GM19351 (cell line): ENCODE data around the gene CHTF18.
A peak's percentile ranks its signal among the peaks of the same experiment; 100 is the strongest.
"Not testable (repeated sequence)": the region's sequence is repeated elsewhere in the genome, so short reads cannot be mapped to it uniquely, and the experiment has no call there.

ENCODE experiments used
- ATAC-seq: cut with Tn5 transposase; IDR thresholded peaks from one replicate; pipeline ENCODE4 v1.9.1; 2021; ENCODE audit warnings: mild to moderate bottlenecking, moderate library complexity; ENCODE audit not compliant: unreplicated experiment

The CHTF18 gene

DNA sequence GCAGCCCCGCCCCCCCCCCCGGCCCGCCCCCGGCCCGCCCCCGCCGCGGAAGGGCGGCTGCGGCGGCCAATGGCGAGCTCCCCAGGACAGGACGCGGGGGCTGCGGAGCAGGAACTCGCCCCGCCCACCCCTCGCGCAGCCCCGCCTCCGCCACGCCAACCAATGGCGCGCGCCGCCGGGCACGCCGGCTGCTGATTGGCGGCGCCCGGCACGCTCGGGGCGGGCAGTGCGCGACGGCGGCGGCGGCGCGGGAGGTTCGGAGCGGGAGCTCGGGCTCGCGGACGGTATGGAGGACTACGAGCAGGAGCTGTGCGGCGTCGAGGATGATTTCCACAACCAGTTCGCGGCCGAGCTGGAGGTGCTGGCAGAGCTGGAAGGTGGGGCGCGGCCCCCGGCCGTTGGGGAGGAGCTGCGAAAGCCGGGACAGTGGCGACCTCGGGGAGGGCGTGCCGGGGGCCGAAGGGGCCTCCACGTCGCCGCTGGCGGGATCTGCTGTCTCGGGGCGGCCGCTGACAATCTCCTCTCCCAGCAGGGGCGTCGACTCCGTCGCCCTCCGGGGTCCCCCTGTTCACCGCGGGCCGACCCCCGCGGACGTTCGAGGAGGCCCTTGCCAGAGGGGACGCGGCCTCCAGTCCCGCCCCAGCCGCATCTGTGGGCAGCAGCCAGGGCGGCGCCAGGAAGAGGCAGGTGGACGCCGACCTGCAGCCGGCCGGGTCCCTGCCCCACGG, at the start of gene CHTF18:
Gene CHTF18 (plus strand): TSS at position 222 of the 728 bp plus-strand sequence. CDS start 65 bp downstream, at position 287.
- ATAC-seq = peak; percentile 74

DNA sequence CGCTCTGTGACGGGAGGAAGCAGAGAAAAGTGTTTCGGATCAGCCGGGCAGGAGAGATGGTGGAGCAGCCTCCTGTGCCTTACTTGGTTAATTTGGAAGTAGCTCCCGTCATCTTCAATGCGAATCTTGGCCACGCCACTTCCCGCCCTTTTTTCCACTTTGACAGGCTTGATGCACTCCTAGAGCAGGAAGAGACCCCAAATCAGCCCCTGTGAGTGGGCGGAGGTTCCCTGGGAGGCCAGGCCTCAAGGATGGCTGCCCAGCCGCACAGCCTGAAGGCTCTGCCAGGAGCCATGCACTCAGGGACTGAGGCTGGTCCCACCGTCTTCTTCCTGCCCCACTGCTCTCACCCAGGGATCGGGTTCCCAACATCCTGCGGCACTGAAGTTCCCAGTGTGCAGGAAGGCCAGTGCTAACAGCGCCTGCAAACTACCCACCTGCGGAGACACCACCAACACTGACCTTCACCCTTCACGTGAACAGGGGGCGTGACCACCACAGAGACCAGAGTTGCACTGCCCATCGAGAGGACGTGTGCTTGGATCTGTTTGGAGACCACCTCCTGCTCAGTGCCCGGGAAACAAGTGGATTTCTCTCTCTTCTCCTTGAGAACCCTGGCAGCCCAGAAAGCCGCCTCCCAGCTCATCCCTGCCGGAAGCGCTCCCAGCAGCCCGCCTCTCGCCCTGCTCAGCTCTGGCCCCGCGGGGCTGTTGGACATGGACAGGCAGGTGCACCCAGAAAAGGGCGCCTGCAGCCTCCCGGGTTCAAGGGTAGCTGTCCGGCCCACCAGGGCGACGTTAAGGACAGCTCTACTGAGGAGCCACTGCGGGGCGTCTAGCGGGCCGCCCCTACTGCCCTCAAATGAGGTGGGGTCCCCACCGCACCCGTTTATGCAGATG, 48.6 kb upstream of the CHTF18 start:
- ATAC-seq = no peak

DNA sequence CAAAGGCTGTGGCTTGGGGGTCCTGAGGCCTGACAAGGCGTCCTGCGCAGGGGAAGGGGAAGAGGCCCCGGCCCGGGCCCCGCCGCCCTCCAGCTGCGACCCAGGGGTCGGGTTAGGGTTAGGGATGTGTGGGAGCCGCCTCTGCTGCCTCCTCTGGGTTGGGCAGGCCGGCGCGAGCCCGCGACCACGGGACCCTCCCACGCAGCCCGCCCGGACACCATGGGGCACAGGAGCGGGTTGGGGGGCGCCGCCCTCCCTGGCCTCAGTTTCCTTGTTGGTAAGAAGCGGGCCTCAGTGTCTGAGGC, 48.0 kb upstream of the CHTF18 start:
- ATAC-seq = peak; percentile 6

DNA sequence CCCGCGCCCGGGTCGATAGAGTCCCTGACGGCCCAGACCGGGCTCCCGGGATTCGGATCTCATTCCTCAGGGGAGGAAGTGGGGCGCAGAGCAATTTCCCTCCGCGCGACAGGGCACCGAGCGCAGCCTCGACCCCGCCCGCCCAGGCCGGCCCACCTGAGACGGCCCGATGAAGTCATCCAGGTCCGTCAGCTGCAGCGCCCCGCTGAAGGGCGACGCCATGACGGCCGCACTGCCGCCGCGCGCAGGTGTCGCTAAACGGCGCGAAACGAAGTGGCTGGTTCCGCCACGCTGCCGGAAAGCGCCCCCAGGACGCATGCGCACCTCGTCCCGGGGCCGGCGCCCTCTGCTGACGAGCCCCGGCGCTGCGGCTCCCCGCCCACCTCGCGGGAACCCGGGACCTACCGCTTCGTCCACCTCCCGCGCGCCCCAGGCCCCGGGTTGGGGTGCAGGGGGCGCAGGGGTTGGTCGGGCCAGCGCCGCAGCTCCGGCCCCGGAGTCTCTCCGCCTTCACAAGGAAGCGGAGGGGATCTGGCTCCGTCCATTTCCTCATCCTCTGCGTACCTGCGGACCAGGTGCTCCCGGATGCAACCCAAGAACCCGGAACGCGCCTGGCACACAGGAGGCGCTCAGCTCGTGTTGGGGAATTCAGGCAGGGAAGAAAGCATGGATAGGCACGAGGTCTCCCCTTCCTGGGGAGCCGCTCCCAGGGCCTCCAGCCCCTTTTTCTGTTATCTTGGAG, 47.5 kb upstream of the CHTF18 start, which contains the start of gene CIAO3:
Gene CIAO3 (minus strand): TSS at position 234 of the 742 bp plus-strand sequence. CDS start 12 bp downstream, at position 222.
- ATAC-seq = peak; percentile 55

DNA sequence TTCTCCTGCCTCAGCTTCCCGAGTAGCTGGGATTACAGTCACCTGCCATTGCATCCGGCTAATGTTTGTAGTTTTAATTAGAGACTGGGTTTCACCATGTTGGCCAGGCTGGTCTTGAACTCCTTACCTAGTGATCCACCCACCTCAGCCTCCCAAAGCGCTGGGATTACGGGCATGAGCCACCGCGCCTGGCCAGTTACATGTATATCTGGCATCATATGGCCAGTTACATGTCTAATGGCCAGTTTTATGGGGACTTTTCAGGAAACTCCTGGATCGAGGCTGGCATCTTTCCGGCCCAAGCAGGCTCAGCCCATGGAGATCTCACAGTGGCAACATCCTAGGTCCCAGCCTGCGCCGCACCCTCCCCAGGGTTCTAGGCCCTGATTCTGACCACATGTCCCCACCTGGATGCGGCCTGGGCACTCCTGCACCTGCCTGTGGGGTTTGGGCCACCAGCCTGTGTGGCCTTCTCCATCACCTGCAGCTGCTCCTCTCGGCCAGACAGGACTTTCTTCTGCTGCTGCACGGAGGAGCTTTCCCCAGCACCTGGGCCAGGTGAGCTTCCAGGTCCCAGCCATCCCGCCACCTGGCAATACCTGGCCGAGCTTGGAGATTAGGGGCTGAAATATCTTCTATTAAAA, 46.3 kb upstream of the CHTF18 start:
- ATAC-seq = no peak

DNA sequence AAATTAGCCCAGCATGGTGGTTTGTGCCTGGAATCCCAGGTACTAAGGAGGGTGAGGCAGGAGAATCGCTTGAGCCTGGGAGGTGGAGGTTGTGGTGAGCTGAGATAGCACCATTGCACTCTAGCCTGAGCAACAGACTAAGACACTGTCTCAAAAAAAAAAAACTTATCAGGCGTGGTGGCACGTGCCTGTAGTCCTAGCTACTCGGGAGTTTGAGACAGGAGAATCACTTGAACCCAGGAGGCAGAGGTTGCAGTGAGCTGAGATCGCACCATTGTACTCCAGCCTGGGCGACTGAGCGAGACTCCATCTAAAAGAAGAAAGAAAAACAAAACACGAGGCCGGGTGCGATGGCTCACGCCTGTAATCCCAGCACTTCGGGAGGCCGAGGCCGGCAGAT, 45.5 kb upstream of the CHTF18 start:
- not testable (repeated sequence) for ATAC-seq

DNA sequence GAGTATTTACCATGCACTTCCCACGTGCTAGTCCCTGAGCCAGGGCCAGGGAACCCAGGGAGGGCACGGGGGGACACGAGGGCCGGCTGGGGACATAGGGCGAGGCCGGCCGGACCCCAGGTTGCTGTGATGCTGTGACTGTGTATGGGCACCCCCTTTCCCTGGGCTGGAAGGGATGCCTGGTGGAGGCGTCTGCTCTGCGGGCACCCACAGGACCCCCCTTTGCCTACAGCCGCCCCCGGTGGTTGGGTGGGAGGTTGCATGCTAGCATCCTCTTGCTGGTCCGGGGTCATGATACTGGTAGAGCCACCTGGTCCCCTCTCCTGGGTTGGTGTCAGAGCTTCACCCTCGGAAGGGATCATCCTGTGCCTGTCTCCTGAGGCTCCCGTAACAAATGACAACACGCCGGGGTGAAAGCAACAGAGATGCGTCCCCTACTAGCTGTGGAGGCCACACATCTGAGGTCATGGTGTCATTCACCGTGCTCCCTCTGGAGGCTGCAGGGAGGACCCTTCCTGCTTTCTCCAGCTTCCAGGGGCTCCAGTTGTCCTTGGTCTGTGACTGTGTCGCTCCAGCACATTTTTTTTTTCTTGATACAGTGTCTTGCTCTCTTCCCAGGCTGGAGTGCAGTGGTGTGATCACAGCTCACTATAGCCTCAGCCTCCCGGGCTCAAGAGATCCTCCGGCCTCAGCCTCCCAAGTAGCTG, 44.5 kb upstream of the CHTF18 start:
- no peak for ATAC-seq

DNA sequence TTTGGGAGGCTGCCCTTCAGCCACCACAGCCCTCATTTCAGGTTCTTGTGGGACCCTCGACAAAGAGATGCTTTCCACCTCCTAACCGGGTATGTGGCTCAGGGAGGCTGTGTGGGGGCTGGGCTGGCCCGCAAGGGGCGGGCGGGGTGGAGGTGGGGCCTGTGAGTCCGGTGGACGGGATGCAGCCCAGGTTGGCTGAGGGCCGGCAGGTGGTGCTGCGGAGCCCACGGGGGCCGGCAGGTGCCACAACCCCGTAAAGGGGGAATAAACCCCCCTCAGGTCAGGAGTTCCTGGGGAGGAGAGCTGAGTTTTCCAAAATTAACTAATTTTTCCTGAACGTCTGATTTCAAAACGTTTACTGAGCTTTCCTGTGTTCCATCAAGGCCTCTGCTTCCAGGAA, 42.7 kb upstream of the CHTF18 start:
- no peak for ATAC-seq

DNA sequence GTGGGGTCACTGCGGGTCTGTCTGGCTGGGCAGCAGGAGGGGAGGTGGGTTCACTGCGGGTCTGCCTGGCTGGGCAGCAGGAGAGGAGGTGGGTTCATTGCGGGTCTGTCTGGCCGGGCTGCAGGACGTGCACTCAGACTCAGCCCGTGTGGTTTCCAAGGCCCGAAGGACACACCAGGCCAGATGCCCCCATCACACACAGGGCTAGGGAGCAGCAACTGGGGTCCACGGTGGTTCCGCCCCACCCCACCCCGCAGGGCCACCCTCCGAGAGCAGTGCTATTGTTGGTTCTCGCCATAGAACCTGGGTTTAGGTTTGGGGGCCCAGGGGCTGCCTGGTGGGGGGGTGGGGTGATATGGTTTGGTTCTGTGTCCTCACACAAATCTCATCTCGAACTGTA, 41.8 kb upstream of the CHTF18 start:
- no peak for ATAC-seq

DNA sequence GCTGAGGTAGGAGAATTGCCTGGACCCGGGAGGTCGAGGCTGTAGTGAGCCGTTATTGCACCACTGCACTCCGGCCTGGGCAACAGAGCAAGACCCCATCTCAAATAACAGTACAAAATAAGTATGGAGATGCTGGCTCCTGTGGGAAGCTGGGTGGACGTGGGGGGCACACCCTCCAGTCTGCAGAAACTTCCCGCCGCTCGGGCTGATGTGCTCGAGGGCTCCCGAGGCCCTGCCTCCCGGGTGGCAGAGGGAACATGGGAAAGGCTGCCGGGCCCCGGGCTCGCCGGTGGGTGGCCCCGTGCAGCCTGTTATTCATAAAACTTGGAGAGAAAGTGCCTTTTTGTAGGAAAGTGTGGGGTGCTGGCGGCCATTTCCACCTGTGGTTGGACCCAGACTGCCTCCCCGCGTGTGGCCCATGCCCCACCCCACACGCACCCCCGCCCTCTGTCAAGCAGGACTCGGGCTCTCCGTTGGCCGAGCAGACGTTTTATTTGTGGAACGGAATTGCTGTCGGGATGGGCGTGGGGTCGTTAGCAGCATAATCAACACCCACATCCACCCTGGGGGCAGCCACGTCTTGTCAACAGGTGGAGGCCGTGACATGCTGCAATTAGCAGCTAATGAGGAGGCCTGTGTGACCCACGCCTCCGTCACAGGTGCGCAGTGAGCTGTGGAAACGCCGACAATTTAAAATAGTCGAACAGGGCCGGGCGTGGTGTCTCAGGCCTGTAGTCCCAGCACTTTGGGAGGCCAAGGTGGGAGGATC, 40.3 kb upstream of the CHTF18 start:
- ATAC-seq = no peak

DNA sequence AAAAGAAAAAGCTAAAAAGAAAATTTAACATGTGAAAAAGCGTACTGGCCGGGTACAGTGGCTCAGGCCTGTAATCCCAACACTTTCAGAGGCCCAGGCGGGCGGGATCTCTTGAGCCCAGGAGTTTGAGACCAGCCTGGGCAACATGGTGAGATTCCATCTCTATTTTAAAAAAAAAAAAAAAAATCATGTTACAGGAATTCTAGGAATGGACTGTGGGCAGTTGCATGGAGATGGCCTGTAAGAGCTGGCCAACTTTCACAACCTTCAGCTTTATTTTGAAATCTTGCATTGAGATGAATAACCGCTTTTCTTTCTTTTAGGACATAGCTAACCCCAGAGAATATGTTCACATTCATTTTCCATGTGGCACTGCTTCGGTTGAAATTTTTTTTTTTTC, 39.4 kb upstream of the CHTF18 start:
- no peak for ATAC-seq

DNA sequence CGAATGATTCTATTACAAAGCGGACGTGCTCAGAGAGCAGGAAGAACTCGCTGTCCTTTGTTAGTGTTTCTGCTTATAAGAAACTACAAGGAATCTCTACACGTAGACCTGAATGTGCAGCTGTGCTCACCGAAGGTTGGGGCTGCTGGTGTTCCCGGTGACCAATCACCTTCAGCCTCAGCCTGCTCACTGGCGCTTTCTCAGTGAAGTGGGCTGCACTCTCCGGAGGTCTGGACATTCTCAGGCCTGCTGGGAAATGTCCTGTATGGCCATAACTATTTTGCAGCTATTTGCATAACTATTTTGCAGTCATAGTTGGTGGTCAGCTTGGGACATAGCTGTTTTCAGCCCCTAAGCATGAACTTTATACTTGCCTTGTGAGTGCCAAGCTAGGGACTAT, 37.9 kb upstream of the CHTF18 start:
- no peak for ATAC-seq

DNA sequence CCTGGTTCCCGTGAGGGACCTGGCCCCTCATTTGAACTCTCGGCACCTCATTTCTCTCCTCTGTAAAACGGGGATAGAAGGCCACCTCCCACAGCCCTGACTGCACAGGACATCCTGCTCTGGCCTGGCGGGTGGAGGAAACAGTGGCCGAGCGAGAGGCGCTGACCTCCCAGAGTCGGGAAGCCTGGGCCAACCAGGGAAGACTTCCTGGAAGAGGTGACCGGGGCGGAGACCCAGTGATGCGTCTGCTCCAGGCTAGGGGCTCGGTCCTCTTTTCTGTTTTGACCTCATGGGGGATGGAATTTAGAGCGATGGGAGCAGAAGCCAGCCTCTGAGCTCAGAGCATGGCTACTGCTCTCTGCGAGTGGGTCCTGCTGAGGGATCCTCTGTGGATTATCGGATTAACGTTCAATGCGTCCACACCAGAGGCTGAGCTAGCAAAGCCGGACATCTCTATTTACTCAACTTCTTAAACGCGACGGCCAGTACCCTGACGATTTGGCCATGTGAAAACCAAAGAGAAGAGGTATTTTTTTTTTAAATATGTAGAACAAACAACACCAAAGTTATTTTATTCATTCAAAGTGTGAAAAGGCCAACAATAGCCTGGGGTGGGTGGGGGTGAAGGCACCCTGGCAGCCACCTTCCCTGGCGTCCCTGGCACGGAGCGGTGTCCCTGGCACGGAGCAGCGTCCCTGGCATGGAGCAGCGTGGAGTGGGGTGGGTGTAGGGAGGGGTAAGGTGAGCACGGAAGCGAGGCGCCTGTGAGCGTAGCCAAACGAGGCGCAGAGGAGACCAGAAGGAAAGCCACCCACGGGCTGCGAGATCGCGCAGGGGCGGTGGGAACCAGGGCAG, 37.0 kb upstream of the CHTF18 start:
- no peak for ATAC-seq

DNA sequence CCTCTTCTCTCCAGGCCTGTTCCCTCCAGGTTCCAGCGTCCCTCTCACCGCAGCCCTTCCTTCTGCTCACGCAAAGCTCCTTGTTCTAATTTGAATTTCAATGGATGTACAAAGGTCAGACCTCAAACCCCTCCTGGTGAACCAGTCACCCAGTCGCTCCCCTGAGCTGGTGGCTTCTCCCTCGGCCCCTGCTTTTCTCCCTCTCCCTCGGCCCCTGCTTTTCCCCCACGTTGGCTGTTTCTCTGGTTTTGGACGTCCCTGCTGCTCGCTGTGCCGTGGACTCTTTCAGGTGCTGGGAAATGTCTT, 36.5 kb upstream of the CHTF18 start:
- ATAC-seq = no peak

DNA sequence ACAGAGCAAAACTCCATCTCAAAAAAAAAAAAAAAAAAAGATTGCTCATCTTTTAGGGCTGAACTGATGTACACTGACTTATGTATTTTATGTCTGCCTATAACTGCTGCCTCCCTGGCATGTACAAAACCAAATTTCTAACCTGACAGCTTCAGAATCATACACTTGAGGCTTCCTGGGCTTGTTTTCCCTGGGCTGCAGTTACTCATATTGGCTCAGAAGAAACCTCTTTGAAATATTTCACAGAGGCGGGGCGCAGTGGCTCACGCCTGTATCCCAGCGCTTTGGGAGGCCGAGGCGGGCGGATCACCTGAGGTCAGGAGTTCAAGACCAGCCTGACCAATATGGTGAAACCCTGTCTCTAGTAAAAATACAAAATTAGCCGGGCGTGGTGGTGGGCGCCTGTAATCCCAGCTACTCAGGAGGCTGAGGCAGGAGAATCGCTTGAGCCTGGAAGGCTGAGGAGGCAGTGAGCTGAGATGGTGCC, 34.3 kb upstream of the CHTF18 start:
- ATAC-seq = not testable (repeated sequence)

DNA sequence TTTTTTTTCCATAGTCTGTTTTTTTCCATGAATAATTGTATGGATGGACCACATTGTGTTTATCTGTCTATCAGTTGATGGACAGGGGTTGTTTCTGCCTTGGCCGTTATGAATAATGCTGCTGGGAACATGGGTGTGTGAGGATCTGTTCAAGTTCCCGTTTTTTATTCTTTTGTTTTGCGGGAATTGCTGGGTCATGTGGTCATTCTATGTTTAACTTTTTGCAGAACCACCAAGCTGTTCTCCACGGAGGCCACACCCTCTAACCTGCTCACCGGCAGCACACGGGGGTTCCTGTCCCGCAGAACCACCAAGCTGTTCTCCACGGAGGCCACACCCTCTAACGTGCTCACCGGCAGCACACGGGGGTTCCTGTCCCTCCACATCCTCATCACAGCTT, 33.8 kb upstream of the CHTF18 start:
- no peak for ATAC-seq

DNA sequence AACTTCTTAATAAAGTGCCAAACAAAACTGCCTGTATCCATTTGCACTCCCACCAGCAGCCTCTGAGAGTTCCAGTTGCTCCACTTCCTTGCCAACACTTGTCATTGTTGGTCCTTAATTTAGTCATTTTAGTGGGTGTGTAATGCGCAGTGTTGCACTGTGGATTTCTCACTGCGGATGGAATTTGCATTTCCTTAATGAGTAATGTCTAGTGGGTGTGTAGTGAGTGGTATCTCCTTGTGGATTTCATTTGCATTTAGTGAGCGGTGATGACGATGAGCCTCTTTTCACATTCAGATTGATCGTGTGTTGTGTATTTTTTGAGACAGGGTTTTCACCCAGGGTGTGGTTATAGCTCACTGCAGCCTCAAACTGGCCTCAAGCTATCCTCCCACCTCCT, 32.0 kb upstream of the CHTF18 start:
- ATAC-seq = no peak

DNA sequence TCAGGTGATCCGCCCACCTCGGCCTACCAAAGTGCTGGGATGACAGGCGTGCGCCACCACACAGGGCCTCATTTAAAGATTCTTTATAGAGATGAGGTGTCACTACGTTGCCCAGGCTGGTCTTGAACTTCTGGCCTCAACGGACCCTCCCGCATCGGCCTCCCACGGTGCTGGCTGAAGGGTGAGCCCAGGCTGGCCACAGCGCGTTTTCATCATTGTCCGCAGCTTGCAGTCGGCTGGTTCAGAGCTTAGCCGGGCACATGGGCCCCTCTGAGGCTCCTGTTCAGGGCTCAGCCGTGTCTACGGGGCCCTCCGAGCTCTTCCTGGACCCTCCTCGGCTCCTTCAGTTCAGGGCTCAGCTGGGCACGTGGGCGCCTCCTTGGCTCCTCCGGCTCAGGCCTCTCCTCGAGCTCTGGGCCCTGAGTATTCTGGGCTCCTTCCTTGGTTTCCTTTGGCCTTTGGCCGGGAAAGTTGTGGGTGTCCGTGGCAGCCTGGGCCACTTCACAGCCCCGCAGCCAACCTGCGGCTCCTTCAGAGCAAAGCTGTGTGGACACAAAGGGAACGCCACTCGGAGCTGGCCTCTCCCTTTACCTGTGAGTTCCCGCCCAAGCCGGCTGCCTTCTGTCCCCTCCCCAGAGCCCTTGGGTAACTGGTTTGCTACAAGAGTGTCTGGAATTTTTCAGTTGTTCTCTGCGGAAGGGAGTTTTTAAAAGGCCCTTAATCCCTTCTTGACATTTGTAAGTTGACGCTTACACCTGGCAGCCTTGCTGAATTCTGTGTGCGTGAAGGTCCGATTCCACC, 29.1 kb upstream of the CHTF18 start:
- ATAC-seq = no peak
